Ishikawa (cell line): ENCODE data around the gene PDAP1.

Experiments used
- CREB1 ChIP-seq: IDR thresholded peaks from 2 replicates; pipeline ENCODE4 v1.6.1; 2012; ENCODE audit warnings: low read depth
- EP300 ChIP-seq: IDR thresholded peaks from 2 replicates; pipeline ENCODE4 v1.6.1; 2012; ENCODE audit warnings: borderline replicate concordance
- FOXM1 ChIP-seq: IDR thresholded peaks from 2 replicates; pipeline ENCODE4 v1.6.1; 2012; ENCODE audit warnings: low read depth, borderline replicate concordance
- RAD21 ChIP-seq: IDR thresholded peaks from 2 replicates; pipeline ENCODE4 v1.6.1; 2012; ENCODE audit warnings: low read depth
- REST ChIP-seq: IDR thresholded peaks from 2 replicates; pipeline ENCODE4 v1.6.1; 2012; ENCODE audit warnings: low read depth, mild to moderate bottlenecking
- YY1 ChIP-seq: IDR thresholded peaks from 2 replicates; pipeline ENCODE4 v1.6.1; 2012; ENCODE audit warnings: low read depth

GRCh38 chr7:99419323-99420021 is 11.1 kb upstream of the PDAP1 start:
- TF ChIP-seq YY1, result no peak
- TF ChIP-seq EP300, result no peak
- no peak for TF ChIP-seq RAD21
- no peak for TF ChIP-seq FOXM1
- no peak for TF ChIP-seq REST
- no peak for TF ChIP-seq CREB1
